HG02973 (cell line): Measurements from ENCODE around the gene ROPN1L.

Source experiments
- ATAC-seq: cut with Tn5 transposase; IDR thresholded peaks from one replicate; pipeline ENCODE4 v1.9.1; 2021; ENCODE audit warnings: moderate library complexity; ENCODE audit not compliant: unreplicated experiment

The ROPN1L gene

DNA sequence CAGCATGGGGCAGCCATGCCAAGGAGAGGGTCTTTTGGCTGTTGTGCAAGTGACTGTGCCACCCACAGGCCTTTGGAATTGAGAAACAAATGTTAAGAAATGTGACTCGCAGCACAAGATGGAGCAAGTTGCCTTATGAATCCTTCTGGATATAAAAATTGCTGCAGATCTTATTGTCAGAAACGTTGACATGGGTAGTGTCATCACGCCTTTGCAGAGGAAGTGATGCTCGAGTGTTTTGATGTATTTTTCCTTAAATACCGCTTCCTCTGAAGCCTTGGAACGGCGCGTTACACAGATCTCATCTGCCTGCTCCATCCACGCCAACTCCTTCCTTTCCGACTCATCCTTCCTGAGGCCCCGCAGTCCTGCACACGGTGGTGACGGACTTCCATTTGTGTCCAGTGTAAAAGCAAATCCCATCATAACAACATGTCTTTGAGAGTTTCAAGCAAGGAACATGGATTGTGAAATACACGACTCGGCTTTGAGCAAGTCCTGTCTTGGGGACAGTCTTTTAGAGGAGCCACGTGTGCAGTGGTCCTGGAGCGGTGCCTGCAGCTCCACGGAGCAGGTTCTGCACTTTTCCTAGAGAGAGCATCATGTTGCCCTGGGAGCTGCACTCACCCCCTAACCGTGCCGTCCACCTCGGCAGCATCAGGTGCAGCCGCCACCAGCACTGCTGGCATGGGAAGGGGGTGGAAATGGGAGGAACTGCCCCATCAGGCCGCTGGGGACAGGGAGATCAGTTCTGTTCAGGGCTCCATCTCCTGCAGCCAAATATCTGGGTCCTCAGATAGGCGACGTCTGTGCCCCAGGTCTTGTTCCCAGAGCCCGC, 15.1 kb downstream of the ROPN1L start:
- no peak for ATAC-seq

DNA sequence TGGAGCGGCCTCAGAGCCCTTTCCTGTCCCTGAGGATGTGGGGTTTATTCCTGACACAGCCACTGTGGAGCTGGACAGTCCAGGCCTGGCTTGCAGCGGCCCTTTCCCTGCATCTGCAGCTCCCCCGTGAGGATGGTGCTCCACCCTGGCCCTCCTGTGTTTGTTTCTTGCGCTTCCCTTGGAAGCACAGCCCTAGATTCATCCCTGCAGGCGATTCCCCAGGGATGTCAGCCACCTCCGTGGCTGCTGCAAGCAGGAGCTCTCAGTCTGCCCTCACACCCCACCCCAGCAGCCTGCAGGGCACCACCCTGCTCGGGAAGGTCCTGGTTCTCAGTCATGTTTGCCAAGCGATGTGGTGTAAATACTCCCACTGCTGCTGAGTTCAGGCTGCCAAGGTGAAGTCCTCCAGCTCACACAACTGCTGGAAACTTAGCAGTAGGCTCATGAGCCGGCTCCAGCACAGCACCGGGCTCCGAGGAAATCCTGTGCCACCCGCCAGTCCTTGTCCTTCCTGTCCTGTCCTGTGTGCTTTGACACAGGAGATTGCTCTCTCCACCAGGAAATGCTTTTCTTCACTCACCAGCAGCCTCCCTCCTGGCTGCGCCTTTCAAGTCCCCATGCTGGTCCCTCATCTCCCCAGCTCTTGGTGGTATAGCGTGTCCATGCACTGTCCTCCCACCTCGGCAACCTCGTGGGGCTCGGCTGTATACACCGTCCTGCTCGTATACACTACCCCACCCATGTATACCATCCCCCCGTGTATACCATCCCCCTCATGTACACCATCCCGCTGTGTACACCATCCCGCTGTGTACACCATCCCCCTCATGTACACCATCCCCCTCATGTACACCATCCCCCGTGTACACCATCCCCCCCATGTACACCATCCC, 16.2 kb downstream of the ROPN1L start:
- ATAC-seq, result no peak

DNA sequence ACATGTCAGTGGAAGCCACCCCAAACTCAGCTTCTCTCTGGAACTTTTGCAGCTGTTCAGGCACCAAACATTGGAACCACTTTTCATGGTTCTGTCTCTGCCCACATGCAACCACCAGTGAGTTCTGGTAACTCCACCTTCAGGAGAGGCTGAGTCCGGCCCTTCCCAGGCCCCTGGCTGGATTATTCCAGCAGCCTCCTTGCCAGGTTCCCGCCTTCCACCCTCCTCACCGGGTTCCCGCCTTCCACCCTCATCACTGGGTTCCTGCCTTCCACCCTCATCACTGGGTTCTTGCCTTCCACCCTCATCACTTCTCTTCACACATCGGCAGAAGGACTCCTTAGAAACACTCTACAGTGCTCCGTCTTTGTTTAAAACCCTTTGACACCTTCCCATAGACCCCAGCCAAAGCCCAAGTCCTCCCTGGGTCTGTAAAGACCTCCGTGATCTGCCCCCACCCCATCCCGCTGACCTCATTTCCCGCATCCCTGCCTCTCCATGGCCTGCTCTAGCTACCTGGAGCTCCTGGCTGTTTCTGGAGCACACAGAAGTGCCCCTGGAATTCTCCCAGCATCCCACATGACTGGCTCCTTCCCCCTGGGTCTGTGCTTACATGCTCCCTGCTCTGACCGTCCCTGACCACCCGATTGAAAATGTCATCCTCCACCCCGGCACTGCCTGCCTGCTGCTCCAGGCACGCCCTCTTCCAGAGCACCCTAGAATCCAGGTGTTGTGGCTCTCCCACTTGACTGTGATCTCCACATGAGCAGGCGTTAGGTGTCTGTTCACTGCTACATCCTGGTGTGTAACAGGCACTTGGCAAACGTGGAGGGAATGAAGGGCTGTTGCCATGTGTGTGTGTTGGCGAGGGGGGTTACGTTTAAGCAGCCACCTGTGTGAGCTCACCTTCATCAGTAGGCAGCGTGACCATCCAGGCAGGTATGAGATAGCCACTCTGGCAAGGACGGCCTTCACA, 17.7 kb downstream of the ROPN1L start:
- ATAC-seq, result no peak

DNA sequence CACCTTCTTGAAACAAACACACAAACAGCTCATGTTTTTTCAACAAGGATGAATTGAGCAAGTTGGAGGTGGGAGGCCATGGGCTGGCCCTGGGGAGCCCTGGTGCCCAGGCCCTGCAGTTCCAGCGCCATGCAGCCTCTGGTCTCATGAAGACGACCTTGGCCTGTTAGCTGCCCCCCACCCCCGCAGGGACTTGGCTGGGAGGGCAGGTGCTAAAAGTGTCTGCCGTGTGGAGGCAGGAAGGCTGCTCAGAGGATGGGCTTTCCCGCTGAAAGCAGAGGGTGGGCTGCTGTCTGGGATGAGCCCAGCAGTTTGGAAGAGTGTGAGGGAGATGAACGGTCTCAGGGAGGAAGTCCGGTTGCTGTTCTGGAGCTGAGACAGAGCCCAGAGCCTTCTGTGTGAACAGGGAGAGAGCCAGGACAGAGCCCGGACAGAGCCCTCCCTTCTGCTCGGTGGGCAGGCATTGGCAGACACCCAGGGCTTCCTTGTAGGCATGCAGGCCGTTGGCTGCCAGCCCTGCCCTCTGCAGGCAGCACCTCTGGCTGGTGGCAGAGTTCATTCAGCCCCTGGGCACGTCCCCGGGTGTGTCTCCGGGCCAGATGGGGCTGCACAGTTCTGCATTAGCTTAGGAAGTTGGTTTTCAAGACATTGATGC, 18.7 kb downstream of the ROPN1L start:
- no peak for ATAC-seq

DNA sequence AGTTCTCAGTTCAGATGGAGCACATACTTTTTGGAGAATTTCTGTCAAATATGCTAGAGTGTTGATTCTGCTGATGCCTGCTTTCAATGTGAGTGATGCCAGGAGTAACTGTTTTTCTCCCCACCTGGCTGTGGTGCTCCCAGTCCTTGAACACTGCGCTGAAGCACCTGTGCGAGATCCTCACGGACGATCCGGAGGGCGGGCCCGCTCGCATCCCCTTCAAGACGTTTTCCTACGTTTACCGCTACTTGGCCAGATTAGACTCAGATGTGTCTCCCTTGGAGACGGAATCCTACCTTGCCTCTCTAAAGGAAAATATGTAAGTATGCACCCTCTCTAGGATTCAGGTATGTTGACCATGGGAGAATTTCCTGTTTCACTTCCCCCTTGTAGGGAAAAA, 19.4 kb downstream of the ROPN1L start:
- no peak for ATAC-seq

DNA sequence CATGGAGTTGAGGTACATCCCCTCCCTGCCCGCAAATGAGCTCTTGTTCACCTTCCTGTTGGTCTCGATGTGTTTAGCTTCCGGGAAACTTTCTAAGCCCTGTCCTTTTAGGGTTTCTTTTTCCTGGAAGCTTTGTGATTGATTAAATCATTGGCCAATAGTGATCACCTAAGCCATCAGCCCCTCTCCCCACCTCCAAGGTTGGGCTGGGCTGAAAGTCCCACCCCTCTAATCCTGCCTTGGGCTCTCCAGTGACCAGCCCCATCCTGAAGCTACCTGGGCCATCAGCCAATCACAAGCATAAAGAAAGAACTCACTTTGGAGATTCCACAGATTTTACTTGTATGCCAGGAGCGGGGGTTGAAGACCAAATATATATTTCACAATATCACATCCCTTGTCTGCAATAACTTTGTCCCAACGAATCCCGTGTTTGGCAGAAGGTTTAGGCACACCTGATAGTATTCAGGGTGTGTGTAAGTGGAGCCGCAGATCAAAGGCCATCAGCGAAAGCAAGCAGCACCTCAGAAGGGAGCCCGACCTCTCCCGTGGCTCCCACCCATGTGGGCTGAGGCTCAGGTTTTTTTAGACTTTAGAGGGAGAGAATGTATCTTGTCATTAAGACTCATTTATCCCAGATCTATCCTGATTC, 20.4 kb downstream of the ROPN1L start:
- ATAC-seq, result no peak

DNA sequence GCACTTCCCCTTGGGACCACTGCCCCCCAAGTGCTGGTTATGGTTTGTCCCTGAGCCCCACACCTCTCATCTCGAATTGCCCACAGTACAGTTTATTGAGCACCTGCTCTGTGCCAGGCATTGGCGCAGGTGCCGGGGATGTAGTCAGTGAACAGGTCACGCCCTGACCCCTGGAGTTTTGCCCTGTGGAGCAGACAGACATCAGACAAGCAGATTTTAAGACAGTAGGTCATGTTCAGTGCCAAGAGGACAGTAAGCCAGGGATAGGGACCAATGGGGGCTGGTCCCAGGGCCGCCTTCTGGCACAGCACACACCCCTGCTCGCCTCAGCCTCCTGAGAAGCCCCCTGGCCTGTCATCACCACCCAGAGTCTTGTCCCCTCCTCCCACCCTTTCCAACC, 21.9 kb downstream of the ROPN1L start:
- ATAC-seq, result no peak

DNA sequence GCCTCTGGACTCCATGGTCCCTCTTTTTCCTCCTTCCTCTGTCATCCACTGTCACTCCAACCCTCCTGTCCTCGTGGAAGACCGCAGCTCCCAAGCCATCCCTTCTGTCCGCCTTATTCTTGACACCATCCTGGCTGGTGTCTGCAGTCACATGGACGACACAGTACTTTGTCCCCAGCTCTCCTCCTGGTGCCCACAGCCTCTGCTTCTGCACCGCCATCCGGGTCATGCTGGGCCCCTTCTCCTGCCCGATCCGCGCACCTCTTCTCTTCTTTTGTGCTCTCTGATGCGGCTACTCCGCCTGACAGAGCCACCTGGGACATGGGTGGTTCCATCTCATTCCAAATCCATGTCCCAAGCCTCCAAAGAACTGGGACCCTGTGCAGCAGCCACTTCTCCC, 22.5 kb downstream of the ROPN1L start:
- no peak for ATAC-seq

DNA sequence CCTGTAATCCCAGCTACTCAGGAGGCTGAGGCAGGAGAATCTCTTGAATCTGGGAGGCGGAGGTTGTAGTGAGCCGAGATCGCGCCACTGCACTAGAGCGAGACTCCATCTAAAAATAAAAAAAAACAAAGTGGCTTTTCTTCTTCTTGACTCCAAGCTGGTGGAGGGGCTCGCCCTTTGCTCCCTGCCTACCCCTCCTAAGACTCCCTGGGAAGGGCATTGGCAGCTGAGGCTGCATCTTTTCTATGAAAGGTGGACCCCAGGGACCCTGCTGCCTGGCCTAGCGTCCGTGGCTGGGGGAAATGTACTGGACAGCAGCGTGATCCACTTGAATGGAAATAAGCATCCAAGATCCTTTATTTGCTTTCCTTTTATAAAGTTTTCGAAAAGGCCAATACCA, 24.0 kb downstream of the ROPN1L start:
- no peak for ATAC-seq

DNA sequence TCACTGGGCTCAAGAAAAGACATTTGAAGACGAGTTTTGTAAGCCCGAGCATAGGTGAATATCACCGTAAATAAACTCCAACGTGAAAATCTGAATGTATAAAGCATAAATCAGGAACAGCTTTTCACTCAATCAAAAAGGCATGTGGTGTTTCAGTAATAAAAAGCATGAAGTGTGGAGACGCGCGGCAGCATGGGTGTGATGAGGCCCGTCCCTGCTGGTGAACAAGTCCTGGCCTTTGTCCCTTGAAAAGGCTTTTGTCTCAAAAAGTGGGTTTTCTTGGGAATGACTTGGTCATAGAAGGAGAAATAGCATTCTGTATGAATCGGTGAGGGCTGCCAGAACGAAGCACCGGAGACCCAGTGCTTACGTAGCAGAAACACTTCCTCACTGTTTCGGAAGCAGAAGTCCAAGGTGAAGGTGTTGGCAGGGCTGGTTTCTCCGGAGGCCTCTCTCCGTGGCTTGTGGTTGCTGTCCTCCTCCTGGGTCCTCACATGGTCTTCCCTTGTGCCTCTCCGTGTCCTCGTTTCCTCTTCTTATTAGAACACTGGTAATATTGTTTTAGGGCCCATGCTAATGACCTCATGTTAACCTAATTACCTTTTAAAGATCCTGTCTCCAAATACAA, 24.9 kb downstream of the ROPN1L start:
- no peak for ATAC-seq

DNA sequence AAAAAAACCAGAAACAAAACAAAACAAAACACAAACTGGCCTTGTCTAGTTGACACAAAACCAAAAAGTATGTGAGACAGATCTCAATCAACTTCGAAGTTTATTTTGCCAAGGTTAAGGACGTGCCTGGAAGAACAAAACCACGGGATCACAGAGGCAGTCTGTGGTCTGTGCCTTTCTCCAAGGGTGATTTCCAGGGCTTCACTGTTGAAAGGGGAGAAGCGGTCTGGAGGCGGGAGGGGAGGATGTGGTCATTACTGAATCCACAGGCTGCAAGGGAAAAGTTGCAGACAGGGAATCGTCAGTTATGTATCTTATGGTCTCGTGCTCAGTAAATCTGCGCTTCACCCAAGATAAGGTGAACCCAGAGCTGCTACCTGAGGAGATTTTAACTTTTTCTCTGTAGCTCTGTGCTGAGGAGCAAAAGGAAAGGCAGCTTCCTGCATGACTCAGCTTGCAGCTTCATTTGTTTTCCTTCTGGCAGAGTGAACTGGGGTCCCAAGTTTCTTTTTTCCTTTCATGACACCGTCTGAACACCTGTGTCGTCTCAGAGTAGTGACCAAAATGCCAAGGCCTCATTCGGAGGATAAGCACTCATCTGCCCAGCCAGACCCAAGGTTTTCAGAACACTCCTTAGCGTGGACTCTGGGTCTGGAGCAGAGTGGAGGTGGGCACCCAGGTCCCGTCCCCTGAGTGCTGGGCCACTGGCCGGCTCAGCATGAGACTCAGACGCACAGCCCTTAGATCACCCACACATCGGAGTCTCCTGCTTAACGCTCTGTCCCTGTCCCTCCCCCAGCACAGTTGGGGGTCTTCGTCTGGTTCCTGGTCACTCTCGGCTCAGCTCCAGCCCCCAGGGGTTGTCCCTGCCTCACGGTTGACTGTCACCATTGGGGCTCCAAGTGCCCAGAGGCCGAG, 25.9 kb downstream of the ROPN1L start:
- ATAC-seq, result no peak

DNA sequence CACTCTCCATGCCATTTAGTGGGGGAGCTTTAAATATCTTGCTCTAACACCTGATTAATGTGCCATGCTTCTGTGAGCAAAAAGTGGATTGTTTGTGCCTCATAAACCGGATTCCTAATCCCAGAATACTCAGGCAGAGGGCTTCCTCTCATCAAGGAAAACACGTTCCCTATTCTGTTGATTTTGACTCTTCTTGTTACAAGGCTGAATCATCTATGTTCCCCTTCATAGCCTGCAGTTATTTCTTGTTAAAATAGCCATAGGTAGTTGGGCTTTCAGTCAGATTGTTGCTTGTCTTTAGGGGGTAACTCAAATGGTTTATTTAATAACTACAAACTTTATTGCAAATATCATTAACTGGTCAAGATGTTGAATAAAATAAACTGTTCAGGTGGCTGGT, 26.6 kb downstream of the ROPN1L start:
- no peak for ATAC-seq

DNA sequence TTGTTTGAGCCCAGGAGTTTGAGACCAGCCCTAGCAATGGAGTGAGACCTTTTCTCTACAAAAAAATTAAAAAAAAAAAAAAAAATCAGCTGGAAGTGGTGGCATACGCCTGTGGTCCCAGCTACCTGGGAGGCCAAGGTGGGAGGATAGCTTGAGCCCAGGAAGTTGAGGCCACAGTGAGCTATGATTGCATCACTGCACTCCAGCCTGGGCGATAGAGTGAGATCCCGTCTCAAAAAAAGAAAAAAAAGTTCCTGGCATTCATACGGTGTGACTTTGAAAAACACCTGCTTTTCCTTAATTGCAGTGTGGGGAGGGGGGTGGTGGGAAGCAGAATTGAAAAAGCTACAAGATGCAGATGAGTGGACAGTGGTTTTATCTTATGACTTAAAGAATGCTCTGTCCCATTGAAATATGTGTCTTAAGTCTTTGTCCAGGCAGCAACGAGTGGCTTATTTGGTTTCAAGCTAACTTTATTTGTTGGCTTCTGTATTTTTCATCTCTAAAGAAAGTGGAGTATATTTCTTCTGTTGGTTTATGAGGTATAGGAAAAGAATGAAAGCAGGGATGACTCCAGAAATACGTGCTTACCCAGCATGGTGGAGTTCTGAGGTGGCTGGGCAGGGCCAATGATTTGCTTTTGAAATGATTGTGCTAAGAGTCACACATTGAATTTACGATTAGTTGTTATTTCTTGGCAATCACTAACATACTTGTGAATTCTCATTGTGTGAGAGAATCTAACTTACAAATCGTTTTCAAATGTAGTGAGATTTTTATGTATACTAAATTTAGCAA, 27.8 kb downstream of the ROPN1L start:
- no peak for ATAC-seq

DNA sequence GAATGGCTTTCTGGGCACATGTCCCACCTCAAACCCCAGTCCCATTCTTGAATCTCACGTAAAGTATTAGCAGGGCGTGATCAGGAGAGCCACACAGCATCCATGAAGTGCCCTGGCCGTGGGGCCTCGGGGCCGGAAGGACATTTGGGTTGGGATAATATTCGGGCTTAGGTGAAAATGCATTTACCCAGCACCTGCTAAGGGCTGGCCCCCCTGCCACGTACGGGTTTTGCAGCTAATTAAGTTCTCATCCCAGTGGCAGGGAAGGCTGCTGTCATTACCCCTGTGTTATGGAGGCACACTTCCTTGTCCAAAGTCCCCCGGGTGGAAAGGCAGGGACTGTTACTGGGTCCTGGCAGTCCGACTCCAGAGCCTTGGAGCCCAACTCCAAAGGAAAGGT, 29.0 kb downstream of the ROPN1L start:
- no peak for ATAC-seq

DNA sequence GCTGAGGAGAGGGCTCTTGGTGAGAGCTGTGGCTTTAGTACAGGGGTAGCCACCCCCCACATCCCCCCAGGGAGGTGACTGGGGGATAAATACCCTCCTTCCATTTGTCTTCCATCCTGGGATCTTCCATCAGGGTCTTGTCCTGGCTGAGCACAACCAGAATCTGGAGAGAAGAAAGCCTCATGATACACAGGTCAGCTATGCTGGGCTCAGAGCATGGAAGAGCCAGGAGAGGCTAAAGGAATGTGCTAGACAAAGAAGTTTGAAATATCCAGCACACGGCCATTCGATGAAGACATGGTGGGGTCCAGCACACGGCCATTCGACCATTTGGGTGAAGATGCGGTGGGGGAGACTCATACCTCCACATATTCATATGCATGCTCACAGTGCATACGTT, 30.0 kb downstream of the ROPN1L start:
- ATAC-seq, result no peak

DNA sequence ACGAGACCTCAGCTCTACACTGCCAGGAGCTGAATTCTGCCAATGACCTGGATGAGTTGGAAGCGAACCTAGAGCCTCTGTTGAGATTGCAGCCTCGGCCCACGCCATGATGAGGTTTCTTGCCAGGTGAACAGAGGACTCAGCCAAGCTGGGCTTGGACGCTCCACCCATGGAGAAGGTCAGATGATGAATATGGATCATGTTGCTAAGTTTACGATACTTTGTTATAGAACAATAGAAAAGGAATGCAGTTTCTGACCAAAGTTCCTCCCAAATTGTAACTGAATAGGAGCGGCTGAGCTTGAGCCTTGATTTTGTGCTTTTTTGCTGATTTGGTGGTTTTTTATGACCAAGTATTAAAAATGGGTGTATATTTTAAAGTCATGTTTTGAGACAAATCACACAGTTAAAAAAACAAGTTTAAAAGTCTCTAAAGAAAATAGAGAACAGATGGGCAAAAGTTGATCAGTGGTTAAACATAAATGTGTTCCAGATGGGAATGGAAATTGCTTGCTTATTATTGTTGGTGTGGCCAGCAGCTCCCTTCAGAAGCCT, 32.9 kb downstream of the ROPN1L start:
- ATAC-seq, result no peak

DNA sequence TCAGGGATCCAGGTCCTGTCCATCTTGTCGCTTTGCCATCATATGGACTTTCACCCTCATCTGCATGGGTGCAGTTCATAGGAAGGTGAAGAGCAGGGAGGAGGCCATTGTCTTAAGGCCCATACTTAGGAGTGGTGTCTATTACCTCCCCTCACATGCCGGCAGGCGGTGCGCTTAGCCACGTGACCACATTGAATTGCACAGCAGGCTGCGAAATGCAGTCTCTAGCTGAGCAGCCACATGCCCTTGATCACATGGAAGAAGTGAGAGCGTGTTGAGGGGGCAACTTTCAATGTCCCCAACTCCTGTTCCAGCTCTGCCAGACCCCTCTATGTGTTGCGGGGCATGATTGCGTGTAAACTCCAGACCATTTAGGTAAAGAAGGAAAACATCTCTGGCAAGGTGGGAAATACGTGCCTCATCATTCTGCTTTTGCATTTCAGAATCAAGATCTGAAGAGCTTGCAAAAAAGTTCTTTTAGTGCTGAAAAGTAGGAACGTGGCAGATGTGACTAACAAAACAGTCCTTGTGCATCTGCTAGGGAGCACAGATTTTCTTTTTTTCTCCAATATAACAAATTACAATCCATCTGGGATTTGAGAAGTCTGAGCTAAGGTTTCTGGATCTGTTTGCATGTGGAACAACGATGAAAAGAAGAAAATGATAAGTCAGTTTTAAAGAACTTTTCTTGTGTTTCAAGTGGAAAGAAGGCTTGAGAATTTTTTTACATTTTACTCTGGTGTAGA, 34.4 kb downstream of the ROPN1L start:
- ATAC-seq, result no peak
